ENCODE measurements around the gene ERGIC1.
A peak's percentile ranks its signal among the peaks of the same experiment; 100 is the strongest.
"Not testable (repeated sequence)": the region's sequence is repeated elsewhere in the genome, so short reads cannot be mapped to it uniquely, and the experiment has no call there.

Gene ERGIC1

DNA sequence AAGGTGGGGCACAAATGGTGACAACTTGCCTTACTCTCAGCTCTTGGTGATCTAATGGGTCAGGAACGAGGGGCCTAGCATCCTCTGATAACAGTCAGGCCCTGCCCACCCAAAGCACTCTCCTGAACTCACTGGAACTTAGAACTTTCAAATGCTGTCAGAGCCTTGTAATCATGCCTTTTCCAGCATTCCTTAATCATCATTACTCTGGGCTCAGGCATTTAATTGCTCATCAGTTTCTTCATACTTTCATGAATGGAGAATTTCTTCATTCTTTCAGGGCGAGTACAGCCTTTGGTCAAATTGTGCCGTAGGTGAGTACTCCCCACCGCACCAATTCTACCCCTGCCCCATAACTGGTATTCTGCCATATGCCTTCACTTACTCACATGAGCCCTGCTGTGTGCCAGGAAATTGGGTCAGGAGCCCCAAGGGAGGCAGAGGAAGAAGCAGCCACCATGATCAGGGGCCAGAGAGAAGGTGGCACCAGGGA is 32.8 kb upstream of the ERGIC1 start:
- no peak for DNase-seq

DNA sequence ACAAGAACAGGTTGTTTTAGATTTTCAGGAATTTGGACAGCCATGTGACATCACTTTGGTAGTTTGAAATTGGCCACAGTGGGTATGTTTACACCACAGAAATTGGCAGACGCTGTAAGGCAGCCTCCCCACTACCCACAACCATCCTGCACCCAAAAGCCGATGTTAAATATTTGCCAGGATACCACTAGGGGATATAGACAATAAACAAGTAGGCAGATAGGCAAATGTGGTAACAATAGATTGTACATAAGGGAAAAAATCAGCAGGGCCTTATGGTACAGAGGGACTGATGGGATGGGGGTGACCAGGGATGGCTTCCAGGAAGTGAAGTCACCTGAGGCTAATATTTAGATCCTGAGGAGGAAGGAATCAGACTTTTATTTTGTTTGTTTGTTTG is 31.9 kb upstream of the ERGIC1 start:
- no peak for DNase-seq

DNA sequence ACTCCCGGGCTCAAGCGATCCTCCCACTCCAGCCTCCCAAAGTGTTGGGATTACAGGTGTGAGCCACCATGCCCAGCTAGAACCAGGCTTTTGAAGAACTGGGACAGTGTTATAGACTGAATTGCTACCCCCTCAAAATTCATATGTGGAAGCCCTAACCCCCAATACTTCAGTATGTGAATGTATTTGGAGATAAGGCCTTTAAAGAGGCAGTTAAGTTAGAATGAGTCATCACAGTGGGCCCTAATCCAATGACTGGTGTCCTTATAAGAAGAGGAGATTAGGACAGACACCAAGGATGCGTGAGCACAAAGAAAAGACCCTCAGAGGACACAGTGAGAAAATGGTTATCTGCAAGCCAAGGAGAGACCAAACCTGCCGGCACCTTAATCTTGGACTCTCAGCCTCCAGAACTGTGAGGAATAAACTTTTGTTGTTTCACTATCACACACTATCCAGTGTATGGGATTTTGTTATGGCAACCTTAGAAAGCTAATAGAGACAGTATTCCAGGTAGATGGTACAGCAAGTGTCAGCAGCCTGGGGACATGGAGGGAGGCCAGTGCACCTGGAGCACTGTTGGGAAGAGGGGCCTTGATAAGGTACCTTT is 31.4 kb upstream of the ERGIC1 start:
- no peak for DNase-seq

GRCh38 chr5:172805018-172805683 is 28.9 kb upstream of the ERGIC1 start:
- DNase-seq, result no peak

- peak in 1 of 2 donors; percentile 11 for DNase-seq
These were observed 28.3 kb upstream of the ERGIC1 start for GRCh38 chr5:172805736-172806255.

DNA sequence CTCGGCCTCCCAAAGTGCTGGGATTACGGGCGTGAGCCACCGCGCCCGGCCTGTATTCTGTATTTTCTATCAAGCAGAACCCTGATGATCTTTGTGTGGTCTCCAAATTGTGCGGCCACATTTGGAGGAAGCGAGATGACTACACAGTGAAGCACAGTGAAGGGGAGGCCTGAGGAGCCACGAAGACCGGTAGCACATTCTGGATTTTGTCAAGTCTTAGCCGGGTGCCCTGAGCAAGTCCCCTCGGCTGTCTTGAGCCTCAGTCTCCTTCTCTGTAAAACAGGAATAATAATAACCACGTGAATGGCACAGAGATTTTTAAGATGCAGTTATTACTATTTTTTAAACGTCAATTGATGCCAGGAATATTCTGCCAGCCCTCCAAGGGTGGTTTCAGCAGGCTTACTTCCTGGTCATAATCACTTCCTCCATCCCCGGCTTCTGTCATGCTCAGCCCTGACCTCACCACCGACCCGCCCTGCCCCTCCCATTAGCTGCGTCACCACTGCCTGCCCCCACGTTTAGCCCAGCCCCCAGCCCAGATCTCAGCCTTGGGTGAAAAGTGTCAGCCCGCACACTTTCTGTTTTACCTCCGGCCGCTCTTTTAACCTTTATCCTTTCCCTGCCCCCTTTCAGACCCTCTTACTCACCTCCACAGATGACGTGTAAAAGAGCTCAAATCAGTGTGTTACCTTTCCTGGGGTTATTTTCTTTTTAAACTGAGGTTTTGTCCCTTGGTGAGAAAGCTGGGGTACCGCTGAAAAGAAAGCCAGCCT is 27.0 kb upstream of the ERGIC1 start:
- DNase-seq, result peak; percentile 93

DNA sequence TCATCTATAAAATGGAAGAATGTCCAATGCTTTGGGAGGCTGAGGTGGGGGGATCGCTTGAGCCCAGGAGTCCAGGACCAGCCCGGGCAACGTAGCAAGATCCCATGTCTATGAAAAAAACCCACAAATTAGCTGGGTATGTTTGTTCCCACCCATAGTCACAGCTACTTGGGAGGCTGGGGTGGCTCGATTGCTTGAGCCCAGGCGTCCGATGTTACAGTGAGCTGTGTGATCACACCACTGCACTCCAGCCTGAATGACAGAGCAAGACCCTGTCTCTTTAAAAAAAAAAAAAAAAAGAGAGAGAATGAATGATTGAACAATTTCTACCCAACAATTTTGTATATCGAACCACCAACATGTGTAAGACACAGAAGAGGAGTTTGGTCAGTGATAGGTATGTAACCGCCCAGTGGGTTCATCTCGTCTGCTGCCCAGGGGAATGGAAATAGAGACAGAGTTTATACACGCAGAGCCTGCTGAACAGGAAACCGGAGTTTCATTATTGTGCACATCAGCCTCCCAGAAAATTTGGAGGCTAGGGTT is 26.2 kb upstream of the ERGIC1 start:
- DNase-seq, result no peak

- DNase-seq, result no peak
These were observed 24.3 kb upstream of the ERGIC1 start for GRCh38 chr5:172809774-172810173.

GRCh38 chr5:172810996-172811395 is 23.1 kb upstream of the ERGIC1 start:
- not testable (repeated sequence) for DNase-seq

- no peak for DNase-seq
These were observed 18.4 kb upstream of the ERGIC1 start for GRCh38 chr5:172815631-172816030.

GRCh38 chr5:172816925-172817562 is 17.0 kb upstream of the ERGIC1 start:
- no peak for DNase-seq

DNA sequence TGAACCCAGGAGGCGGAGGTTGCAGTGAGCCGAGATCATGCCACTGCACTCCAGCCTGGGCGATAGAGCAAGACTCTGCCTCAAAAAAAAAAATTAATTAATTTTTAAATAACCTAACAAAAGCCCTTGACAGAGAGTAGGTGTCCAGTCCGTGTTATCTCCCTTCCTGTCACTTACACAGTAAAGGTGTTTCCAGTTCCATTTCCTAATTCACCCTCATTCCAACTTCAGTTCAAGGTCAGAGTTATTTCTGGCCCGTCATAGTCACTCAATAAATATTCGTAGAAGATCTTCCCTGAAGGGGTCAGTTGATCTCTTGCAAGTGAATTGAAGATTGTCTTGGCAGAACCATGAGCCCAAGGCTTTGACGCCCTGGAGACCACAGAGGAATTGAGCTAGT is 16.4 kb upstream of the ERGIC1 start:
- DNase-seq, result no peak

- no peak for DNase-seq
These were observed 16.0 kb upstream of the ERGIC1 start for GRCh38 chr5:172818081-172818480.

GRCh38 chr5:172819569-172819968 is 14.5 kb upstream of the ERGIC1 start:
- no peak for DNase-seq

GRCh38 chr5:172820046-172820767 is 13.8 kb upstream of the ERGIC1 start:
- no peak for DNase-seq

GRCh38 chr5:172821340-172821985 is 12.6 kb upstream of the ERGIC1 start:
- no peak for DNase-seq

DNA sequence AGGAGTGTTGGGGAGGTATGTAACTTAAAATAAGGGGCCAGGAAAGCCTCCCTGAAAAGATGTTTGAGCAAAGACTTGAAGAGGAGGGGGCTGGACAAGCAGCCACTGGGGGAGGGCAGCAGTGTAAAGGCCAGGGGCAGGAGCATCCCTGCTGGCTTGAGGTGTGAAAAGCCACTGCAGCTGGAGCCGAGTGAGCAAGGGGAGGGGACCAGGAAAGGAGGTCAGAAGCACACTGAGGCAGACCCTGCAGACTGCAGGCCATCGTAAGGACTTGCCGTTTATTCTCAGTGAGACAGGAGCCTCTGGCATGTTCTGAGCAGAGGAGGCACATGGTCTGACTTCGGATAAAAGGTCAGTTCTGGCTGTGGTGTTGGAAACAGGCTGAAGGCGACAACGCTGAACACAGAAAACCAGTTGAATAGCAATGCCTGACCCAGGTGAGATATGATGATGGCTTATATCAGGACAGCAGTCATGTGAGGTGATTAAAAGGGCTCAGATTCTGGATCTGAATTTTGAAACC is 10.2 kb upstream of the ERGIC1 start:
- DNase-seq, result no peak

DNA sequence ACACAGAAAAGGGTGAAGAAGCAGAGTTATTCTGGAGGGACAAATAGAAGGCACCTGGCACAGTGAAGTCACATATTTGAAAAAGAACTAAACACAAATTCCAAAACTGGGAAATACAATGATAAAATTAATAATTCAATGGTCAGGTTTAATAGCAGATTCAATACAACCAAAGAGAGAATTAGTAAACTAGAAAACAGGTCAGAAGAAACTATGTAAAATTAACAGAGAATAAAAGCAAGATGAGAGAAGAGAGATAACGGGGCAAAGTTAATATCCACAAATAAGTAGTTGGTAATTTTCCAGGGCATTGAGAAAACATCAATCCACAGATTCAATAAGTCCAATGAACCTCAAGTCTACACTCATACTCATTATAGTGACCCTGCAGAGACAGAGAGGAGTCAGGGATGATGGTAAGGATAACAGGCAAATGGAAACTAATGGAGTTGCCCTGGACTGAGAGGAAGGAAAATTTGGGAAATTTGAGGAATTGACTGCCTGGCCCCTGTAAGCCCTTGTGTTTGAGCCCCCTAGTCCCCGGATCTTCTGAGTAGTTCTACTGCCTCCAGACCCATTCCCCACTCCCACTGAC is 8.3 kb upstream of the ERGIC1 start:
- no peak for DNase-seq

DNA sequence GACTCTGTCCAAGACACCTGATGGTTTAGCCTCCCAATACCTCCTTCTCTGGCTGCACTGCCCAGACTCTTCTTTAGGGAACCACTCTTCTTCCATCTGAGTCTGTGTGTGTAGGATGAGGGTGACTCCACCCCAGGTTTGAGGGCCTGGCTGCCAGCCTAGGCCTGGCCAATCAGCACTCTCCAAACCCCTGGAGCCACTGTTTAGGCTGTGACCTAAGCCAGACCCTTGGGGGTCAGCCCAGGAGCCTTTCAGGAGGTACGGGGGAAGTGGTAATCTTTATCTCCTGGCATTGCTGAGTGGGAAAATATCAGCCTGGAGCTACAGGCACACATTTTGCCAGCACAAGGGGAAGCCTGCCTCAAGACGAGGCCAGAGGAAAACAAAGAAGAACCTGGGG is 6.2 kb upstream of the ERGIC1 start:
- DNase-seq, result no peak

GRCh38 chr5:172828911-172829431 is 5.1 kb upstream of the ERGIC1 start:
- no peak for DNase-seq

All from CD4-positive, alpha-beta T cell treated with Interferon alpha-2 for 1 hour (primary cell).